Breast epithelium (tissue), 4 donors: ENCODE measurements around the gene FBXO47. TPM values are rescaled to one million over a fixed set of nuclear protein-coding genes. Genes with fewer than 3 reads are reported as not detected.
"Not testable (repeated sequence)": the region's sequence is repeated elsewhere in the genome, so short reads cannot be mapped to it uniquely, and the experiment has no call there.

Source experiments
- DNase-seq, 2 donors: peaks; one replicate each; pipeline ENCODE4 v3.0.0-alpha.2; 2019; ENCODE audit warnings: low spot score in 2 of 2
- H3K27ac ChIP-seq, 2 donors: fragments of 200-600 bp; sonication (generic) in 1 of 2; one replicate each; pipeline ENCODE4 v1.5.1; 2016 to 2019; ENCODE audit warnings: mild to moderate bottlenecking in 1 of 2
- H3K27me3 ChIP-seq, 2 donors: fragments of 200-600 bp; sonication (generic) in 1 of 2; one replicate each; pipeline versions ENCODE4 v1.5.1 to v1.6.0; 2017 to 2019; ENCODE audit warnings: control low read depth in 1 of 2, mild to moderate bottlenecking in 1 of 2
- H3K36me3 ChIP-seq: fragments of 200-600 bp; one replicate; pipeline ENCODE4 v1.5.1; 2019
- H3K4me1 ChIP-seq, 2 donors: fragments of 200-600 bp; sonication (generic); one replicate each; pipeline ENCODE4 v1.5.1; 2016 to 2019; ENCODE audit warnings: control low read depth in 1 of 2
- H3K4me3 ChIP-seq, 3 donors: fragments of 200-600 bp; sonication (generic); 1 replicate in 2 of 3; 2 replicates in 1 of 3; pipeline ENCODE4 v1.5.1; 2016 to 2019; ENCODE audit warnings: mild to moderate bottlenecking in 3 of 3, moderate library complexity in 2 of 3
- H3K9me3 ChIP-seq, 2 donors: fragments of 200-600 bp; sonication (generic) in 1 of 2; one replicate each; pipeline ENCODE4 v1.5.1; 2016 to 2019; ENCODE audit warnings: control low read depth in 1 of 2
- CTCF ChIP-seq, 3 donors: fragments of 450-650 bp; IDR thresholded peaks; one replicate each; pipeline ENCODE4 v1.5.1; 2016 to 2017; ENCODE audit warnings: antibody characterized with exemption in 3 of 3, mild to moderate bottlenecking in 3 of 3, moderate library complexity in 3 of 3
- POLR2A ChIP-seq: fragments of 450-650 bp; IDR thresholded peaks from one replicate; pipeline ENCODE4 v1.6.1; 2016; ENCODE audit warnings: antibody characterized with exemption, mild to moderate bottlenecking, moderate library complexity
- POLR2AphosphoS5 ChIP-seq, 3 donors: sonication (generic); formaldehyde crosslinking; IDR thresholded peaks; one replicate each; pipeline ENCODE4 v1.6.1; 2017; ENCODE audit warnings: antibody characterized with exemption in 3 of 3
- intact Hi-C: fragments of 100-400 bp; cut with DNase I; formaldehyde crosslinking; loops from one replicate; pipeline ENCODE4 v1.15.1; 2023; ENCODE audit warnings: low total_unique reads
- total RNA-seq, 3 donors: library from RNA; depleted of rRNA; stranded (reverse); fragments of >200 nt; gene quantifications; one replicate each; pipeline ENCODE4 v1.1.0, GENCODE V29; 2016

The FBXO47 gene
- total RNA-seq, 3 donors from 2014 or later, result not detected

GRCh38 chr17:38984666-38985065 lies 17.5 kb upstream of the FBXO47 start:
- TF ChIP-seq CTCF (IDR thresholded peaks at IDR 0.05) (no peak), POLR2AphosphoS5 (IDR thresholded peaks at IDR 0.05) (no peak), POLR2A (no peak)
- intact Hi-C loops, result loop anchor here (5.0 kb wide), 1 partner anchor 168 kb away; the partner anchor contains the start of gene PLXDC1
- no peak for DNase-seq
- Histone ChIP-seq H3K27me3 (no peaks in the 10 kb centered on the region), H3K4me1 (no peaks in the 10 kb centered on the region), H3K27ac (no peak overlapping the region), H3K9me3 (no peaks in the 10 kb centered on the region), H3K36me3 (no peaks in the 10 kb centered on the region), H3K4me3 (no peak overlapping the region)

- DNase-seq, result no peak
- no peaks in the 10 kb centered on the region for H3K9me3 ChIP-seq
- intact Hi-C loops, result loop anchor here (5.0 kb wide), 1 partner anchor 169 kb away; the partner anchor contains the start of gene PLXDC1
- H3K4me1 ChIP-seq, result no peaks in the 10 kb centered on the region
- no peaks in the 10 kb centered on the region for H3K36me3 ChIP-seq
- no peak overlapping the region for H3K4me3 ChIP-seq
- H3K27ac ChIP-seq, result peak overlapping the region in 1 of 2 donors; percentile 20
- TF ChIP-seq POLR2A (no peak), CTCF (IDR thresholded peaks at IDR 0.05) (peak; percentile 49 to 77 (median 76))
- H3K27me3 ChIP-seq, result no peaks in the 10 kb centered on the region
These were observed 15.9 kb upstream of the FBXO47 start for GRCh38 chr17:38982858-38983746.

- intact Hi-C loops, result loop anchor here (5.0 kb wide), 1 partner anchor 171 kb away; the partner anchor contains the start of gene PLXDC1
- DNase-seq, result no peak
- Histone ChIP-seq H3K27ac (no peak overlapping the region), H3K4me3 (no peak overlapping the region), H3K36me3 (no peaks in the 10 kb centered on the region), H3K9me3 (no peaks in the 10 kb centered on the region), H3K27me3 (no peaks in the 10 kb centered on the region), H3K4me1 (no peaks in the 10 kb centered on the region)
- TF ChIP-seq CTCF (IDR thresholded peaks at IDR 0.05) (no peak), POLR2A (no peak), POLR2AphosphoS5 (IDR thresholded peaks at IDR 0.05) (no peak)
These were observed 14.4 kb upstream of the FBXO47 start for GRCh38 chr17:38981636-38982035.

GRCh38 chr17:38980490-38981217 lies 13.5 kb upstream of the FBXO47 start:
- H3K36me3 ChIP-seq, result no peaks in the 10 kb centered on the region
- H3K27ac ChIP-seq, result no peak overlapping the region
- intact Hi-C loops, result loop anchor here (5.0 kb wide), 1 partner anchor 172 kb away; the partner anchor contains the start of gene PLXDC1
- DNase-seq, result no peak
- no peaks in the 10 kb centered on the region for H3K27me3 ChIP-seq
- H3K4me1 ChIP-seq, result no peaks in the 10 kb centered on the region
- TF ChIP-seq CTCF (IDR thresholded peaks at IDR 0.05), result no peak
- no peak for TF ChIP-seq POLR2A
- no peak for TF ChIP-seq POLR2AphosphoS5 (IDR thresholded peaks at IDR 0.05)
- H3K4me3 ChIP-seq, result no peak overlapping the region
- no peaks in the 10 kb centered on the region for H3K9me3 ChIP-seq

GRCh38 chr17:38978180-38978579 lies 11.0 kb upstream of the FBXO47 start:
- intact Hi-C loops, result no loop called here
- DNase-seq, result no peak
- no peak overlapping the region for H3K27ac ChIP-seq

GRCh38 chr17:38976187-38976551 lies 9.0 kb upstream of the FBXO47 start:
- H3K9me3 ChIP-seq, result not testable (repeated sequence)

More at GRCh38 chr17:38978180-38978579, 11.0 kb upstream of the FBXO47 start:
- TF ChIP-seq POLR2A (no peak), CTCF (IDR thresholded peaks at IDR 0.05) (no peak), POLR2AphosphoS5 (IDR thresholded peaks at IDR 0.05) (no peak)
- no peaks in the 10 kb centered on the region for H3K36me3 ChIP-seq
- H3K4me1 ChIP-seq, result no peaks in the 10 kb centered on the region
- no peaks in the 10 kb centered on the region for H3K27me3 ChIP-seq
- H3K4me3 ChIP-seq, result no peak overlapping the region
- no peaks in the 10 kb centered on the region for H3K9me3 ChIP-seq

More at GRCh38 chr17:38976187-38976551, 9.0 kb upstream of the FBXO47 start:
- H3K27me3 ChIP-seq, H3K4me1 ChIP-seq, H3K4me3 ChIP-seq, H3K27ac ChIP-seq, DNase-seq, intact Hi-C loops, H3K36me3 ChIP-seq: not testable (repeated sequence)
